Astrocyte (in vitro differentiated cells and primary cell): ENCODE measurements around the gene NFKB1.
"Not testable (repeated sequence)": the region's sequence is repeated elsewhere in the genome, so short reads cannot be mapped to it uniquely, and the experiment has no call there.

Source experiments
- EZH2 ChIP-seq: IDR thresholded peaks from 2 replicates; pipeline ENCODE4 v1.6.1; 2012; ENCODE audit warnings: mild to moderate bottlenecking, low read length, inconsistent platforms; ENCODE audit not compliant: insufficient read depth
- TF ChIP-seq, protein P1 (sequence below): IDR thresholded peaks from 2 replicates; pipeline ENCODE4 v1.5.1; 2011; ENCODE audit warnings: low read depth, mild to moderate bottlenecking, inconsistent platforms, low read length, moderate library complexity; ENCODE audit not compliant: insufficient read depth

DNA sequence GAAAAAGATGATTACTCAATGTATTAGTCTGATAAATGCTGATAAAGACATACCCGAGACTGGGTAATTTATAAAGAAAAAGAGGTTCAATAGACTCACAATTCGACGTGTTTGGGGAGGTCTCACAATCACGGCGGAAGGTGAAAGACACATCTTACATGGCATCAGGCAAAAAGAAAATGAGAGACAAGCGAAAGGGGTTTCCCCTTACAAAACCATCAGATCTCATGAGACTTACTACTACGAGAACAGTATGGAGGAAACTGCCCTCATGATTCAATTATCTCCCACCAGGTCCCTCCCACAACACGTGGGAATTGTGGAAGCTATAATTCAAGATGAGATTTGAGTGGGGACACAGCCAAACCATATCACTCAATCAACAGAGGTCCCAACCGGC, 117.9 kb downstream of the NFKB1 start:
- TF ChIP-seq, protein P1, sequence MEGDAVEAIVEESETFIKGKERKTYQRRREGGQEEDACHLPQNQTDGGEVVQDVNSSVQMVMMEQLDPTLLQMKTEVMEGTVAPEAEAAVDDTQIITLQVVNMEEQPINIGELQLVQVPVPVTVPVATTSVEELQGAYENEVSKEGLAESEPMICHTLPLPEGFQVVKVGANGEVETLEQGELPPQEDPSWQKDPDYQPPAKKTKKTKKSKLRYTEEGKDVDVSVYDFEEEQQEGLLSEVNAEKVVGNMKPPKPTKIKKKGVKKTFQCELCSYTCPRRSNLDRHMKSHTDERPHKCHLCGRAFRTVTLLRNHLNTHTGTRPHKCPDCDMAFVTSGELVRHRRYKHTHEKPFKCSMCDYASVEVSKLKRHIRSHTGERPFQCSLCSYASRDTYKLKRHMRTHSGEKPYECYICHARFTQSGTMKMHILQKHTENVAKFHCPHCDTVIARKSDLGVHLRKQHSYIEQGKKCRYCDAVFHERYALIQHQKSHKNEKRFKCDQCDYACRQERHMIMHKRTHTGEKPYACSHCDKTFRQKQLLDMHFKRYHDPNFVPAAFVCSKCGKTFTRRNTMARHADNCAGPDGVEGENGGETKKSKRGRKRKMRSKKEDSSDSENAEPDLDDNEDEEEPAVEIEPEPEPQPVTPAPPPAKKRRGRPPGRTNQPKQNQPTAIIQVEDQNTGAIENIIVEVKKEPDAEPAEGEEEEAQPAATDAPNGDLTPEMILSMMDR: not testable (repeated sequence)
- TF ChIP-seq EZH2: not testable (repeated sequence)
